ENCODE results near the gene WIPF2. TPM values are rescaled to one million over a fixed set of nuclear protein-coding genes. Genes with fewer than 3 reads are reported as not detected.

WIPF2 gene
- total RNA-seq, 1 experiment from 2014 or later: 6.0 TPM

DNA sequence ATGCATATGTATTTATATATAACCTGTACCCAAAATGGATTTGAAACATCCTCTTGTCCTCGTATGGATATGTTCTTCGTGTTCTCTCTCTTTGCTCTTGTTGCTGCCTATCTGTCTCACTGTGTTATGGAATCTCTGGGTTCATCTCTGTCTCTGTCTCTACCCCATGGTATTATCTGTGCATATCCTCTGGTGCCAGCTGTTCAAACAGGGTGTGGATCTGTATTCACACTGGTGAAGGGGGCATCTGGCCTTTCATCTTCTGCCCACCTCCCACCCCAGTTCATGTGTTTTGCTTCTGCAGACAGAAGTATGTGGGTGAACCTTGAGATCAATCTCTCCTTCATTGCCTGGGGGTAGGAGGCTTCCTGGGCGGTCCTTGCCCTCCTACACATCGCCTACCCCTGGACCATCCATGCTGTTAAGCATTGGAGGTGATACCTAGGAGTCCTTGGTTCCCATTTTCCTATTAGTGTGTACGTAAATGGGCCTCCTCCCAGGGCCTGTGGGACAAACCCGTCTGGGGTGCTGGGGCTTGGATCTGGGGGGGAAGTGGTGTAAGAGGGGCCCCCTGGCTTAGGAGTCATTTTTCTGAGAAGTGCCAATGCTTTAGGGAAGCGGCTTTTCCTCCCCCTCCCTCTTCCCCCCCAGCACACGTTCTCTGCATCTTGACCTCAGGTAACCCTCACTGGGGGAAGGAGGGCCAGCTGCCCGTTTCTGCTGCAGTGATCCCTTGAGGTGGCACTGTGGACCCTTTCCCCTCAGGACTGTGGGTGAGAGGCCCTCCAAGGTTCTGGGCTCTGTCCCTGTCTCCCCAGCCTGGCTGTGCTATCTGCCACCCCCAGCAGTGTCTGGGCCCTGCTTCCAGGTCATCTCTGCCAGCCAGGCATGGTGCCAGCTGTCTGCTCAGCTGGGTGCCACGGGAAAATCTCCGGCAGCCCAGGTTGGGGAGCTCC, 111.0 kb downstream of the WIPF2 start:
- DNase-seq (no peak), ATAC-seq (no peak)
- no peaks in the 10 kb centered on the region for H3K36me3 ChIP-seq (ENCODE audit: low read depth, low read length)
- no TSS peak for BruUV-seq (replicated peaks)
- peaks cover 70% of the 10 kb centered on the region for H3K79me2 ChIP-seq (ENCODE audit: low read length)
- no peaks in the 10 kb centered on the region for H3K9me3 ChIP-seq (ENCODE audit: low read length)
- H2AFZ ChIP-seq (ENCODE audit: low read length): no peak overlapping the region
- no peaks in the 10 kb centered on the region for H3K9me2 ChIP-seq (replicated peaks; ENCODE audit: low read length)
- intact Hi-C loops (cut with micrococcal nuclease): no loop called here
- no peak overlapping the region for H3K4me3 ChIP-seq (ENCODE audit: low read length)
- H3K9ac ChIP-seq (ENCODE audit: low read length): no peak overlapping the region
- CTCF ChIA-PET: no interaction called here
- no peaks in the 10 kb centered on the region for H3K27me3 ChIP-seq (ENCODE audit: low read length)
- no peaks in the 10 kb centered on the region; the same call in 1 of the 2 replicates for H4K20me1 ChIP-seq (ENCODE audit: low read length)
- peaks cover 5% of the 10 kb centered on the region; the same call in 1 of the 2 replicates for H3K4me1 ChIP-seq (ENCODE audit: insufficient read depth, low read length)
- H3K27ac ChIP-seq (ENCODE audit: low read length): no peak overlapping the region
- H3F3A ChIP-seq (ENCODE audit: low read length, unreplicated experiment): no peaks in the 10 kb centered on the region
- POLR2A ChIA-PET (ENCODE audit: unreplicated experiment): no interaction called here
- TF ChIP-seq EZH2 (IDR thresholded peaks at IDR 0.05; ENCODE audit: low read length, unreplicated experiment): no peak
- no peak for TF ChIP-seq CTCF (conservative IDR thresholded peaks at IDR 0.05; ENCODE audit: low read depth, low read length)
- TF ChIP-seq EZH2phosphoT487 (IDR thresholded peaks at IDR 0.05; ENCODE audit: borderline replicate concordance, low read length): no peak
- no peak overlapping the region for H3K4me2 ChIP-seq (ENCODE audit: low read length)

- Histone ChIP-seq H4K20me1 (ENCODE audit: low read length) (no peaks in the 10 kb centered on the region; the same call in 1 of the 2 replicates), H3K27ac (ENCODE audit: low read length) (no peak overlapping the region), H3K79me2 (ENCODE audit: low read length) (peaks cover 68% of the 10 kb centered on the region), H3K27me3 (ENCODE audit: low read length) (no peaks in the 10 kb centered on the region), H3K9me3 (ENCODE audit: low read length) (no peaks in the 10 kb centered on the region), H3K4me2 (ENCODE audit: low read length) (no peak overlapping the region), H2AFZ (ENCODE audit: low read length) (no peak overlapping the region), H3K36me3 (ENCODE audit: low read depth, low read length) (no peaks in the 10 kb centered on the region), H3F3A (ENCODE audit: low read length, unreplicated experiment) (no peaks in the 10 kb centered on the region), H3K9me2 (replicated peaks; ENCODE audit: low read length) (no peaks in the 10 kb centered on the region), H3K4me3 (ENCODE audit: low read length) (no peak overlapping the region), H3K4me1 (ENCODE audit: insufficient read depth, low read length) (peaks cover 8% of the 10 kb centered on the region; the same call in 1 of the 2 replicates), H3K9ac (ENCODE audit: low read length) (no peak overlapping the region)
- intact Hi-C loops (cut with micrococcal nuclease): no loop called here
- TF ChIP-seq EZH2 (IDR thresholded peaks at IDR 0.05; ENCODE audit: low read length, unreplicated experiment) (no peak), CTCF (conservative IDR thresholded peaks at IDR 0.05; ENCODE audit: low read depth, low read length) (no peak), EZH2phosphoT487 (IDR thresholded peaks at IDR 0.05; ENCODE audit: borderline replicate concordance, low read length) (no peak)
- ATAC-seq (no peak), DNase-seq (no peak)
- CTCF ChIA-PET: no interaction called here
- BruUV-seq (replicated peaks): no TSS peak
- POLR2A ChIA-PET (ENCODE audit: unreplicated experiment): no interaction called here
These were observed 111.9 kb downstream of the WIPF2 start for GRCh38 chr17:40330850-40331470.
